ENCODE measurements around the gene WFDC1.

GRCh38 chr16:84378099-84378498, 83.4 kb downstream of the WFDC1 start:
- TF ChIP-seq CTCF (IDR thresholded peaks at IDR 0.05) (no peak), POLR2A (IDR thresholded peaks at IDR 0.05) (no peak)
